C1 segment of cervical spinal cord (tissue), 14 donors: ENCODE data around the gene OASL.

ENCODE experiments used
- DNase-seq, 14 donors: peaks; one replicate each; lab custom pipeline; 2025; lab: John Stamatoyannopoulos, UW

OASL gene

GRCh38 chr12:121015825-121016766, 22.9 kb downstream of the OASL start, which contains the start of gene C12orf43:
TSS of gene C12orf43 (minus strand) at chr12:121016487. CDS start at chr12:121016474, 13 bp downstream.
- DNase-seq: peak; percentile 31 to 92 (median 87)

- DNase-seq: no peak
Measured at GRCh38 chr12:121013715-121014114, 25.3 kb downstream of the OASL start.

- DNase-seq: no peak
Measured at GRCh38 chr12:121011820-121012219, 27.2 kb downstream of the OASL start.

GRCh38 chr12:121010860-121011259, 28.2 kb downstream of the OASL start:
- no peak for DNase-seq

GRCh38 chr12:121009741-121010140, 29.3 kb downstream of the OASL start:
- no peak for DNase-seq

- no peak for DNase-seq
Measured at GRCh38 chr12:121008347-121009098, 30.5 kb downstream of the OASL start.

GRCh38 chr12:121005346-121005815, 33.7 kb downstream of the OASL start:
- DNase-seq: peak in 1 of 14 donors; percentile 2

- no peak for DNase-seq
Measured at GRCh38 chr12:121004253-121004815, 34.7 kb downstream of the OASL start.

- no peak for DNase-seq
Measured at GRCh38 chr12:121003650-121004049, 35.4 kb downstream of the OASL start.

GRCh38 chr12:121001841-121002483, 37.1 kb downstream of the OASL start:
- DNase-seq: no peak

- no peak for DNase-seq
Measured at GRCh38 chr12:121001060-121001459, 38.0 kb downstream of the OASL start.

- no peak for DNase-seq
Measured at GRCh38 chr12:121000530-121000929, 38.5 kb downstream of the OASL start.

- no peak for DNase-seq
Measured at GRCh38 chr12:120999191-121000120, 39.6 kb downstream of the OASL start.

- no peak for DNase-seq
Measured at GRCh38 chr12:120998435-120998834, 40.6 kb downstream of the OASL start.

GRCh38 chr12:120997448-120997847, 41.6 kb downstream of the OASL start:
- DNase-seq: no peak

GRCh38 chr12:120996133-120996746, 42.8 kb downstream of the OASL start:
- no peak for DNase-seq

- no peak for DNase-seq
Measured at GRCh38 chr12:120994589-120995337, 44.3 kb downstream of the OASL start.

- DNase-seq: no peak
Measured at GRCh38 chr12:120994059-120994458, 45.0 kb downstream of the OASL start.

- no peak for DNase-seq
Measured at GRCh38 chr12:120993496-120993895, 45.5 kb downstream of the OASL start.
